OCI-LY3 (cell line): ENCODE data around the gene IKBIP.
"Not testable (repeated sequence)": the region's sequence is repeated elsewhere in the genome, so short reads cannot be mapped to it uniquely, and the experiment has no call there.

Source experiments
- H2AFZ ChIP-seq: fragments of 200-600, 300-600 bp; shearing (Covaris generic); 2 replicates; pipeline ENCODE4 v1.6.0; 2014; ENCODE audit warnings: antibody characterized with exemption, low read depth, low read length
- H3K27ac ChIP-seq: fragments of 200-600, 300-600 bp; sonication (generic); 2 replicates; pipeline ENCODE4 v1.5.1; 2014; ENCODE audit warnings: mild to moderate bottlenecking, low read length, moderate library complexity, mixed read lengths
- H3K27me3 ChIP-seq: fragments of 200-600, 300-600 bp; sonication (generic); 2 replicates; pipeline ENCODE4 v1.6.1; 2014; ENCODE audit warnings: low read depth, low read length, mixed read lengths
- H3K36me3 ChIP-seq: fragments of 200-600, 300-600 bp; sonication (generic); replicated peaks from 2 replicates; pipeline ENCODE3; 2014; ENCODE audit warnings: low read depth, low read length, mixed read lengths
- H3K4me1 ChIP-seq: fragments of 300-600, 200-600 bp; sonication (generic); 2 replicates; pipeline ENCODE4 v1.6.1; 2014; ENCODE audit warnings: low read length, mixed read lengths
- H3K4me2 ChIP-seq: fragments of 200-600, 300-600 bp; sonication (generic); 2 replicates; pipeline ENCODE4 v1.6.1; 2014; ENCODE audit warnings: low read length, mixed read lengths
- H3K4me3 ChIP-seq: fragments of 300-600, 200-600 bp; sonication (generic); 2 replicates; pipeline ENCODE4 v1.5.1; 2014; ENCODE audit warnings: antibody characterized with exemption, mild to moderate bottlenecking, low read length, moderate library complexity
- H3K79me2 ChIP-seq: fragments of 300-600, 200-600 bp; shearing (Covaris generic); 2 replicates; pipeline ENCODE4 v1.6.1; 2014; ENCODE audit warnings: mild to moderate bottlenecking, low read length, mixed read lengths
- H3K9ac ChIP-seq: fragments of 300-600, 200-600 bp; shearing (Covaris generic); 2 replicates; pipeline ENCODE4 v1.6.0; 2014; ENCODE audit warnings: mild to moderate bottlenecking, low read length, moderate library complexity
- H3K9me3 ChIP-seq: fragments of 200-600, 300-600 bp; shearing (Covaris generic); 2 replicates; pipeline ENCODE4 v1.6.1; 2014; ENCODE audit warnings: low read length, mixed read lengths; ENCODE audit not compliant: insufficient read depth
- H4K20me1 ChIP-seq: fragments of 200-600, 300-600 bp; sonication (generic); 2 replicates; pipeline ENCODE4 v1.6.1; 2016; ENCODE audit warnings: low read length, mixed read lengths; ENCODE audit not compliant: insufficient read depth
- EZH2phosphoT487 ChIP-seq: fragments of 200-600 bp; shearing (Covaris generic); IDR thresholded peaks from 2 replicates; pipeline ENCODE4 v1.6.1; 2018; ENCODE audit warnings: antibody characterized with exemption, mixed run types, low read depth
- TF ChIP-seq, protein P1 (sequence below): fragments of 200-600, 300-600 bp; sonication (generic); IDR thresholded peaks from 2 replicates; pipeline ENCODE4 v1.5.1; 2014; ENCODE audit warnings: antibody characterized with exemption, low read length, low read depth

The IKBIP gene

DNA sequence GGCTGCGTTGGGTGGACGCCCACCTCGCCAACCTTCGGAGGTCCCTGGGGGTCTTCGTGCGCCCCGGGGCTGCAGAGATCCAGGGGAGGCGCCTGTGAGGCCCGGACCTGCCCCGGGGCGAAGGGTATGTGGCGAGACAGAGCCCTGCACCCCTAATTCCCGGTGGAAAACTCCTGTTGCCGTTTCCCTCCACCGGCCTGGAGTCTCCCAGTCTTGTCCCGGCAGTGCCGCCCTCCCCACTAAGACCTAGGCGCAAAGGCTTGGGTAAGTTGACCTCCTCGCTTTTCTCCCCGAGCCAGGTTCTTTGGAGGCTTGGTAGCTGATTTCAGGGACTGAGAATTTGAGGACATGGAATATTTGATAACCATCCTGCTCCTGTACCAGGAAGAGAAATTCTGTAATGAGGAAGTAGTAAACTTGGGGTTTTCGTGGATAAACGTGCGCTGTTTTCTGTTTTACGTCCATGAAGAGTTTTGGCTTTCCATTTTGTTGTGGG is 1.0 kb upstream of the IKBIP start:
- peaks cover 14% of the 10 kb centered on the region for H3K4me1 ChIP-seq
- H3K4me2 ChIP-seq, result peak overlapping the region; percentile 80
- peak overlapping the region; percentile 60; the same call in 1 of the 2 replicates for H2AFZ ChIP-seq
- peaks cover 51% of the 10 kb centered on the region for H3K79me2 ChIP-seq
- H3K27me3 ChIP-seq, result no peaks in the 10 kb centered on the region
- H3K27ac ChIP-seq, result peak overlapping the region; percentile 33
- H4K20me1 ChIP-seq, result peaks cover 7% of the 10 kb centered on the region
- TF ChIP-seq, protein P1, sequence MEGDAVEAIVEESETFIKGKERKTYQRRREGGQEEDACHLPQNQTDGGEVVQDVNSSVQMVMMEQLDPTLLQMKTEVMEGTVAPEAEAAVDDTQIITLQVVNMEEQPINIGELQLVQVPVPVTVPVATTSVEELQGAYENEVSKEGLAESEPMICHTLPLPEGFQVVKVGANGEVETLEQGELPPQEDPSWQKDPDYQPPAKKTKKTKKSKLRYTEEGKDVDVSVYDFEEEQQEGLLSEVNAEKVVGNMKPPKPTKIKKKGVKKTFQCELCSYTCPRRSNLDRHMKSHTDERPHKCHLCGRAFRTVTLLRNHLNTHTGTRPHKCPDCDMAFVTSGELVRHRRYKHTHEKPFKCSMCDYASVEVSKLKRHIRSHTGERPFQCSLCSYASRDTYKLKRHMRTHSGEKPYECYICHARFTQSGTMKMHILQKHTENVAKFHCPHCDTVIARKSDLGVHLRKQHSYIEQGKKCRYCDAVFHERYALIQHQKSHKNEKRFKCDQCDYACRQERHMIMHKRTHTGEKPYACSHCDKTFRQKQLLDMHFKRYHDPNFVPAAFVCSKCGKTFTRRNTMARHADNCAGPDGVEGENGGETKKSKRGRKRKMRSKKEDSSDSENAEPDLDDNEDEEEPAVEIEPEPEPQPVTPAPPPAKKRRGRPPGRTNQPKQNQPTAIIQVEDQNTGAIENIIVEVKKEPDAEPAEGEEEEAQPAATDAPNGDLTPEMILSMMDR, result no peak
- TF ChIP-seq EZH2phosphoT487, result no peak
- H3K9me3 ChIP-seq, result no peaks in the 10 kb centered on the region
- H3K9ac ChIP-seq, result peak overlapping the region; percentile 77
- peak overlapping the region; percentile 82 for H3K4me3 ChIP-seq
- H3K36me3 ChIP-seq, result peaks cover 35% of the 10 kb centered on the region

- Histone ChIP-seq H4K20me1 (peaks cover 7% of the 10 kb centered on the region), H3K4me3 (peak overlapping the region; percentile 82), H3K9me3 (no peaks in the 10 kb centered on the region), H3K79me2 (peaks cover 57% of the 10 kb centered on the region), H3K27ac (peak overlapping the region; percentile 77), H3K4me1 (peaks cover 14% of the 10 kb centered on the region), H3K9ac (peak overlapping the region; percentile 83), H3K36me3 (peaks cover 31% of the 10 kb centered on the region), H3K4me2 (peak overlapping the region; percentile 86), H2AFZ (peak overlapping the region; percentile 6; the same call in 1 of the 2 replicates), H3K27me3 (no peaks in the 10 kb centered on the region)
- TF ChIP-seq EZH2phosphoT487, result no peak
- TF ChIP-seq, protein P1, result no peak
These were observed 216 bp downstream of the IKBIP start for GRCh38 chr12:98644433-98644711.

DNA sequence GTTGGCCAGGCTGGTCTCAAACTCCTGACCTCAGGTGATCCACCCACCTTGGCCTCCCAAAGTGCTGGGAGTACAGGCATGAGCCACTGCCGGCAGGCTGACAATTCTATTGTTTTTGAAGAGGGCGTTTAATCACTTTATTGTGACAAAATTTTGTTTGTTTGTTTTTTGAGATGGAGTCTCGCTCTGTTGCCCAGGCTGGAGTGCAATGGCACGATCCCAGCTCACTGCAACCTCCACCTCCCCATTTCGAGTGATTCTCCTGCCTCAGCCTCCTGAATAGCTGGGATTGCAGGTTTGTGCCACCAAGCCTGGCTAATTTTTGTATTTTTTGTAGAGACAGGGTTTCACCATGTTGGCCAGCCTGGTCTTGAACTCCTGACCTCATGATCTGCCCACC is 1.8 kb downstream of the IKBIP start:
- H3K9me3 ChIP-seq, H3K27me3 ChIP-seq, H3K27ac ChIP-seq, H3K4me3 ChIP-seq, H2AFZ ChIP-seq, H3K9ac ChIP-seq: not testable (repeated sequence)
- Histone ChIP-seq H3K4me2 (peak overlapping the region; percentile 86), H4K20me1 (peaks cover 20% of the 10 kb centered on the region), H3K4me1 (peaks cover 14% of the 10 kb centered on the region), H3K36me3 (peaks cover 16% of the 10 kb centered on the region), H3K79me2 (peaks cover 65% of the 10 kb centered on the region)

GRCh38 chr12:98639491-98639890 is 5.1 kb downstream of the IKBIP start:
- TF ChIP-seq, protein P1, result no peak
- no peak for TF ChIP-seq EZH2phosphoT487

DNA sequence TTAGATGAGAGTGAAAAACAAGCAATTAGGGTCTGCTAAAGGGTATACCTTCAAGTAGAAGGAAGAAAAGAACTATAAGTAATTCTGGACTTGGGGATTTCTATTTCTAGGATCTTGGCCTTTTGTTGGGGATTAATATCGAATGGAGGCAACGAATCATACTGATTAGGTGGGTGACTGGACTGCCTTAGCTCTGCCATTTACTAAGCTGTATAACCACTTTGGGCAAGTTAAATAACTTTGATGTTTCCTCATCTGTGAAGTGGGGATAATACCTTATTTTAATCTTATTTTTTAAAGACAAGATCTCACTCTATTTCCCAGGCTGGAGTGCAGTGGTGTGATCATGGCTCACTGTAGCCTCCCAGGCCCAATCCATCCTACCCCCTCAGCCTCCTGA is 6.6 kb downstream of the IKBIP start:
- H3K4me3 ChIP-seq, result no peak overlapping the region
- H3K9ac ChIP-seq, result no peak overlapping the region
- TF ChIP-seq EZH2phosphoT487, result no peak
- TF ChIP-seq, protein P1, result no peak

More at GRCh38 chr12:98639491-98639890, 5.1 kb downstream of the IKBIP start:
- Histone ChIP-seq H3K9ac (no peak overlapping the region), H3K4me1 (peaks cover 22% of the 10 kb centered on the region), H4K20me1 (peaks cover 34% of the 10 kb centered on the region), H3K27me3 (no peaks in the 10 kb centered on the region), H3K27ac (no peak overlapping the region), H2AFZ (no peak overlapping the region), H3K4me2 (no peak overlapping the region), H3K4me3 (no peak overlapping the region), H3K36me3 (peaks cover 19% of the 10 kb centered on the region), H3K79me2 (peaks cover 72% of the 10 kb centered on the region), H3K9me3 (no peaks in the 10 kb centered on the region)

More for the DNA sequence above, 6.6 kb downstream of the IKBIP start:
- H3K79me2 ChIP-seq, result peaks cover 64% of the 10 kb centered on the region
- H3K4me2 ChIP-seq, result no peak overlapping the region
- peaks cover 17% of the 10 kb centered on the region for H3K4me1 ChIP-seq
- H2AFZ ChIP-seq, result no peak overlapping the region
- H3K27me3 ChIP-seq, result no peaks in the 10 kb centered on the region
- H3K36me3 ChIP-seq, result peaks cover 21% of the 10 kb centered on the region
- H3K27ac ChIP-seq, result no peak overlapping the region
- H3K9me3 ChIP-seq, result no peaks in the 10 kb centered on the region
- peaks cover 34% of the 10 kb centered on the region for H4K20me1 ChIP-seq
